Retinal pigment epithelial cell (primary cell): ENCODE data around the gene SUN1.
A peak's percentile ranks its signal among the peaks of the same experiment; 100 is the strongest.
"Not testable (repeated sequence)": the region's sequence is repeated elsewhere in the genome, so short reads cannot be mapped to it uniquely, and the experiment has no call there.

Experiments
- DNase-seq: peaks from one replicate; pipeline ENCODE4 v3.0.0-alpha.2; 2010; ENCODE audit warnings: low read depth
- H3K4me3 ChIP-seq: 2 replicates; pipeline ENCODE4 v1.5.1; 2011; ENCODE audit warnings: mild to moderate bottlenecking, low read length, control low read depth, moderate library complexity
- CTCF ChIP-seq: conservative IDR thresholded peaks from 2 replicates; pipeline ENCODE4 v1.5.1; 2011; ENCODE audit warnings: low read depth, low read length, control low read depth, inconsistent platforms

SUN1 gene

DNA sequence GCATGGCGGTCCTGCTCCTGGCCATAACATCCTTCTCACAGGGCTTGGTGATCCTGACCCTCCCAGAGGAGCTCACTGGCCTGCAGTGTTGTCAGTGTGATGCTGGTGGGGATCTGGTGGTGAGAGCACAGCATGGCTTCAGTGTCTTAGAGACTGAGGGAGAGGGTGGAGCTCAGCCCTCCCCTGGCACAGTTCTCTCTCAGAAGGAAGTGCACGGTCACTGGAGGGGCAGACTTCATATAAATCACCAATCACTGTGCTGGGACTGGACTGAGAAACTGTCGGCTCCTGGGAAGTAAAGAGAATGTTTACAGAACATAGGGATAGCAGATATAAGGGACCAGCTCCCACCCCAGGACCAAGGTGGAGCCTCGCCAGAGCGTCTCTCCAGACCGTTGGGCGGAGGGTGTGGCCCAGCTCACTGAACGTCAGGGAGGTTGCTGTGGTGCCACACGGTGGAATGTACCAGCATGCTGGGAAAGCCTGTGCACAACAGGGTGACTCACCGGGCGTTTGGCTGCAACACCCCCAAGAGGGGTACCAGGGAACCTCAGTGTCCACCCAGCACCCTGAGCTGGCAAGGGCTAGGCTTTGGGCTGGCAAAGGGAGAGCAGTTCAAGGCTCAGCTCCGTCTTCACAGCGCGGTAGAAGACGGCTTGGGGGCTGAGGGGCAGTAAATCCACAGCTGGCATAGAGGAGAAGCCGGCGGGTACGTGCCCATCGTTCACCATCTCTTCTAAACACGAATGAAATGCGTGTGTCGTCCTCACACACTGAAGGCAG, 35.3 kb downstream of the SUN1 start:
- peak; percentile 81 for DNase-seq
- no peak for TF ChIP-seq CTCF
- H3K4me3 ChIP-seq: no peak overlapping the region

DNA sequence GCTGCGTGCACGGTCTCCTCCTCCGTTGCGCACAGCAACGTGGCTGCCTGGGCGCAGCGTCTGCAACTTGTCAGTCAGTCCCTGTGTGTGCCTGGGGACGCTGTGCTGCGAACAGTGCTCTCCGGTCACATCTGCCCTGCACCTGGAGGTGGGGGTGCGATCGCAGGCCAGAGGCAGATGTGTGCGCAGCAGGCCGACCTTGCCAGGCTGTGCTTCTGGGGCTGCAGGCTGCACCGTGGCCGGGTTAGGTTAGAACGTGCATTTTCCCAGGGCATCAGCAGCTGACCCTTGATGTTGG, 35.9 kb downstream of the SUN1 start:
- TF ChIP-seq CTCF: no peak
- H3K4me3 ChIP-seq: no peak overlapping the region
- no peak for DNase-seq

DNA sequence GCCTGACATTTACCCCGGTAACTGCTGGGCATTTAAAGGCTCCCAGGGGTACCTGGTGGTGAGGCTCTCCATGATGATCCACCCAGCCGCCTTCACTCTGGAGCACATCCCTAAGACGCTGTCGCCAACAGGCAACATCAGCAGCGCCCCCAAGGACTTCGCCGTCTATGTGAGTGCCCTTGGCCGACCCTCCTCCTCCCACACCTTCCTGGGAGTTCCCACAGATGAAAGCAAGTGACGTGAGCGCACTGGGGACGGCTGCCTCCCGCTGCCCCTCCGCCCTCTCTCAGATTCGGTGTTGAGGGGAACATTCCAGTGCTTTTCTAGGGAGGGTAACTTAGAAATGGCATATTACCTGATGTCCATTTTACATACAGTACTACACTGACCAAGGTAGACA, 37.1 kb downstream of the SUN1 start:
- H3K4me3 ChIP-seq: no peak overlapping the region
- TF ChIP-seq CTCF: no peak
- DNase-seq: no peak

GRCh38 chr7:871900-872537, 39.7 kb downstream of the SUN1 start:
- DNase-seq: no peak
- no peak for TF ChIP-seq CTCF
- no peak overlapping the region for H3K4me3 ChIP-seq

DNA sequence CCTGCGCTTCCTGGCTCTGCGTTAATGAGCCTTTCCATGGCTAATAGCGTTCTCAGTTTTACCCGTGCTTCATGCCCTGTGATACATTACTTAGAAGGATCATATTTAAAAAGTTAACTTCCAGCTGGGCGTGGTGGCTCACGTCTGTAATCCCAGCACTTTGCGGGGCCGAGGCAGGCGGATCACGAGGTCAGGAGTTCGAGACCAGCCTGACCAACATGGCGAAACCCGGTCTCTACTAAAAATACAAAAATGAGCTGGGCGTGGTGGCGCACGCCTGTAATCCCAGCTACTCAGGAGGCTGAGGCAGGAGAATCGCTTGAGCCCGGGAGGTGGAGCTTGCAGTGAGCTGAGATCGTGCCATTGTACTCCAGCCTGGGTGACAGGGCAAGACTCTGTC, 40.4 kb downstream of the SUN1 start:
- H3K4me3 ChIP-seq: not testable (repeated sequence)

GRCh38 chr7:873367-874002, 41.2 kb downstream of the SUN1 start:
- TF ChIP-seq CTCF: peak; percentile 98
- DNase-seq: peak; percentile 53
- H3K4me3 ChIP-seq: no peak overlapping the region

More for the DNA sequence above, 40.4 kb downstream of the SUN1 start:
- DNase-seq: not testable (repeated sequence)

GRCh38 chr7:874031-874749, 41.9 kb downstream of the SUN1 start:
- DNase-seq: no peak
- no peak overlapping the region for H3K4me3 ChIP-seq
- TF ChIP-seq CTCF: no peak
